NCI-H146 (cell line): ENCODE data around the gene METTL6.
"Not testable (repeated sequence)": the region's sequence is repeated elsewhere in the genome, so short reads cannot be mapped to it uniquely, and the experiment has no call there.

Source experiments
- DNase-seq: peaks from one replicate; lab custom pipeline; 2025; lab: John Stamatoyannopoulos, UW

METTL6 gene

GRCh38 chr3:15403495-15403894 is 23.8 kb downstream of the METTL6 start:
- no peak for DNase-seq

- no peak for DNase-seq
Measured at GRCh38 chr3:15401936-15402335, 25.4 kb downstream of the METTL6 start.

GRCh38 chr3:15399970-15400369 is 27.4 kb downstream of the METTL6 start:
- no peak for DNase-seq

- peak; percentile 2 for DNase-seq
Measured at GRCh38 chr3:15398731-15399133, 28.6 kb downstream of the METTL6 start.

- DNase-seq: not testable (repeated sequence)
Measured at GRCh38 chr3:15393252-15393651, 34.1 kb downstream of the METTL6 start.

GRCh38 chr3:15391007-15391406 is 36.3 kb downstream of the METTL6 start:
- no peak for DNase-seq

GRCh38 chr3:15390460-15390859 is 36.9 kb downstream of the METTL6 start:
- no peak for DNase-seq

- not testable (repeated sequence) for DNase-seq
Measured at GRCh38 chr3:15388335-15388734, 39.0 kb downstream of the METTL6 start.

GRCh38 chr3:15387735-15388134 is 39.6 kb downstream of the METTL6 start:
- DNase-seq: no peak

GRCh38 chr3:15387171-15387581 is 40.2 kb downstream of the METTL6 start:
- no peak for DNase-seq

- not testable (repeated sequence) for DNase-seq
Measured at GRCh38 chr3:15386654-15386955, 40.7 kb downstream of the METTL6 start.

- DNase-seq: no peak
Measured at GRCh38 chr3:15385901-15386653, 41.3 kb downstream of the METTL6 start.

GRCh38 chr3:15385238-15385695 is 42.1 kb downstream of the METTL6 start:
- DNase-seq: not testable (repeated sequence)

GRCh38 chr3:15384510-15385237 is 42.7 kb downstream of the METTL6 start:
- no peak for DNase-seq

GRCh38 chr3:15382405-15382923 is 44.9 kb downstream of the METTL6 start:
- DNase-seq: no peak

- no peak for DNase-seq
Measured at GRCh38 chr3:15380980-15381890, 46.1 kb downstream of the METTL6 start.

GRCh38 chr3:15377961-15378791 is 49.2 kb downstream of the METTL6 start:
- peak; percentile 88 for DNase-seq

- no peak for DNase-seq
Measured at GRCh38 chr3:15375461-15376000, 51.8 kb downstream of the METTL6 start.

GRCh38 chr3:15372918-15373317 is 54.4 kb downstream of the METTL6 start:
- DNase-seq: no peak

- no peak for DNase-seq
Measured at GRCh38 chr3:15368561-15369135, 58.7 kb downstream of the METTL6 start.

GRCh38 chr3:15367059-15367458 is 60.3 kb downstream of the METTL6 start:
- no peak for DNase-seq
